ENCODE data around the gene HSD17B4.
"Not testable (repeated sequence)": the region's sequence is repeated elsewhere in the genome, so short reads cannot be mapped to it uniquely, and the experiment has no call there.

The HSD17B4 gene

DNA sequence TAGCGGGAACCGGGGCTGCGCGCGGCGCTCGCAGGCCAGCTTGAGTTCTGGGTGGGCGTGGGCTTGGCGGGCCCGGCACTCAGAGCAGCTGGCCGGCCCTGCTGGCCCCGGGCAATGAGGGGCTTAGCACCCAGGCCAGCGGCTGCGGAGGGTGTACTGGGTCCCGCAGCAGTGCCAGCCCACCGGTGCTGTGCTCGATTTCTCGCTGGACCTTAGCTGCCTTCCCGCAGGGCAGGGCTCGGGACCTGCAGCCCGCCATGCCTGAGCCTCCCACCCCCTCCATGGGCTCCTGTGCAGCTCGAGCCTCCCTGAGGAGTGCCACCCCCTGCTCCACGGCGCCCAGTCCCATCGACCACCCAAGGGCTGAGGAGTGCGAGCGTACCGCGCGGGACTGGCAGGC lies 64.8 kb downstream of the HSD17B4 start:
- not testable (repeated sequence) for H3K36me3 ChIP-seq (ENCODE audit: control insufficient read depth, insufficient read depth, low read length); H3K27me3 ChIP-seq (ENCODE audit: control insufficient read depth, insufficient read depth, low read length); H3K4me1 ChIP-seq (ENCODE audit: control insufficient read depth, insufficient read depth, low read length); H3K9me3 ChIP-seq (ENCODE audit: control insufficient read depth, low read length); H3K9ac ChIP-seq (ENCODE audit: low read length); H3K4me3 ChIP-seq (ENCODE audit: low read length)

DNA sequence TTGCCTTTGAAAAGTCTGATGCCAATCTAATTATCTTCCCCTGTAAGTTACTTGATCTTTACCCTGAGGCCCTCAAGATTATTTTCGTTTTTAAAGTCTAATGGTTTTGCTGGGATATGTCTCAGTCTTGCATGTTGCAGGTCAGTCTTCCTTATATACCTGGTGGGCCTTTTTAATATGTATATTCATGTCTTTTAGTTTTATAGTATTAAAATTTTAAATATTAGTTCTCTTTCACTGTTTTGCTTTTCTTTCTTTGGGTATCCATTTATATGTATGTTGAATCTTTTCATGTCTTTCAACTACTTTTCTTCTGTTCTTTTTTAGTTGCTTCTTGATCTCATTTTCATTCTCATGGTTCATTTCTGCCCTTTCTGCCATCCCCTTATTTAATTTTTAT lies 68.9 kb downstream of the HSD17B4 start:
- no peak overlapping the region for H3K9ac ChIP-seq (ENCODE audit: low read length)
- H3K36me3 ChIP-seq (ENCODE audit: control insufficient read depth, insufficient read depth, low read length) = no peaks in the 10 kb centered on the region
- no peaks in the 10 kb centered on the region for H3K9me3 ChIP-seq (ENCODE audit: control insufficient read depth, low read length)
- no peak overlapping the region for H3K4me3 ChIP-seq (ENCODE audit: low read length)
- H3K4me1 ChIP-seq (ENCODE audit: control insufficient read depth, insufficient read depth, low read length) = no peaks in the 10 kb centered on the region
- H3K27me3 ChIP-seq (ENCODE audit: control insufficient read depth, insufficient read depth, low read length) = no peaks in the 10 kb centered on the region

DNA sequence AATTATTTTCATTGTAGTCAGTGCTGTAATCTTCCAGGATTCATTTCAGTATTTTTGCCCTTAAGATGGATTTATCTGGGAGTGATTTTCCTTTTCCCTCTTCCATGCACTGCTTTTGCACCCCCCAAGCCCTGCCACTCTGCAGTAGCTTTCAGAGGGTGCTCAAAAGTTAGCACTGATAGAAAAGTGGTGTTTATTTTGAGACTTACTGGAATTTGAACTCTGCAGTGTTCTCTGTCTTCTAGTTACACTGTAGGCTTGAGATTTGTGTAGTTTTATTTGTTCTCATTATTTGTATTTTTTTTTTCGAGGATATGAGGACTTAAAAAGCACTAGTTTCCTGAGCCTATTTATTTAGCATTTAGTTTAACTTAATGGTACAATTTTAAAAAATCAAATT lies 70.5 kb downstream of the HSD17B4 start:
- Histone ChIP-seq H3K4me3 (ENCODE audit: low read length) (no peak overlapping the region), H3K9ac (ENCODE audit: low read length) (no peak overlapping the region), H3K36me3 (ENCODE audit: control insufficient read depth, insufficient read depth, low read length) (no peaks in the 10 kb centered on the region), H3K4me1 (ENCODE audit: control insufficient read depth, insufficient read depth, low read length) (no peaks in the 10 kb centered on the region), H3K27me3 (ENCODE audit: control insufficient read depth, insufficient read depth, low read length) (no peaks in the 10 kb centered on the region), H3K9me3 (ENCODE audit: control insufficient read depth, low read length) (no peaks in the 10 kb centered on the region)

DNA sequence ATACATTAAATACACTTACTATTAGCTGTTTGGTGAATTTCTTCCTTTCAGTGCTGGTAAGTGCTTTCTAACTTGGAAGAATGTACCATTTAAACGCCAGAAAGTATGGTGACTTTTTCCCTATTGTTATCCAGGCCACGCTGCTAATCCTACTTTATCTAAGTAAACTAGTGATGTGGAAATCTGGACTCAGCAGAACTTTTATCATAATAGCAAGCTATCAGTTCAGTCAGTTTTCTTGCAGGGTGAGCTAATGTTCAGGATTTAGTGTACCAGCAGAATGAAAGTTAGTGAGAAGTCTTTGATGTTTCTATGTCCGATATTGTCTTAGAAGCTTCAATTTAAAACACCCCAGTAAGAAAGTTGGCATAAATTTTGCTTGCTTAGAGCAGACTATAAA lies 72.2 kb downstream of the HSD17B4 start:
- Histone ChIP-seq H3K9me3 (ENCODE audit: control insufficient read depth, low read length) (no peaks in the 10 kb centered on the region), H3K4me1 (ENCODE audit: control insufficient read depth, insufficient read depth, low read length) (no peaks in the 10 kb centered on the region), H3K27me3 (ENCODE audit: control insufficient read depth, insufficient read depth, low read length) (no peaks in the 10 kb centered on the region), H3K9ac (ENCODE audit: low read length) (no peak overlapping the region), H3K36me3 (ENCODE audit: control insufficient read depth, insufficient read depth, low read length) (no peaks in the 10 kb centered on the region), H3K4me3 (ENCODE audit: low read length) (no peak overlapping the region)

DNA sequence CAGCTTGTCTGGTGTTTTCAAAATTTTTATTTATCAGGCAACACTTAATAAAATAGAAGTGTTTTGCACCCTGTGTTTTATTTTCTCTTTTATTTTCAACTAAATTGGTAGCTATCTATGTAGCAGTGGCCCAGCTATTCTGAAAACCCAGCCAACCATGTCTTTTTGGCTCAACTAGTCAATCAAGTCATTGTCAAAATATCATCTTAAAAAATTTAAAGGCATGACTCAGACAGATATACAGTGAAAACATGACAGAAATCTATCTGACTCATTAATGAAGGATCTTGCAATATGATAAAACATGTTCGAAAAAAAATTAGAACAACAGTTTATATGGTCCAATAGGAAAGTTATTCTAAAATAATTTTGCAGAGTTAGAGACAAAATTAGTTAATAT lies 75.1 kb downstream of the HSD17B4 start:
- Histone ChIP-seq H3K9me3 (ENCODE audit: control insufficient read depth, low read length) (no peaks in the 10 kb centered on the region), H3K36me3 (ENCODE audit: control insufficient read depth, insufficient read depth, low read length) (no peaks in the 10 kb centered on the region), H3K4me3 (ENCODE audit: low read length) (no peak overlapping the region), H3K9ac (ENCODE audit: low read length) (no peak overlapping the region), H3K4me1 (ENCODE audit: control insufficient read depth, insufficient read depth, low read length) (no peaks in the 10 kb centered on the region), H3K27me3 (ENCODE audit: control insufficient read depth, insufficient read depth, low read length) (no peaks in the 10 kb centered on the region)

DNA sequence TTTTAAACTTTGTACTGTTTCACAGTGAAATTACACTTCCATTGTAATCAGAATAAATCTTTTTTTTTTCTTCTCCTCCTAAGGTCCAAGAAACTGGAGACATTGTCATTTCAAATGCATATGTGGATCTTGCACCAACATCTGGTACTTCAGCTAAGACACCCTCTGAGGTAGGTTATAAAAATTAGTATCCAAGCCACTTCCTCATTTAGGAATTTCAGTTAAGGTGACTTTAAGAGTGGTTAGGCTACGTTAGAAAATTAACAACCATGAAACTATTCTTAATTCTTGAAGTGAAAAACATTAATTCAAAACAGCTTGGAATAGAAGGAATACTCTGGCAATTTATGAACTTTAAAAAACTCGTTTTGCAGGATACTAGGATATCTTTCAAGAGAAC lies 77.5 kb downstream of the HSD17B4 start:
- Histone ChIP-seq H3K36me3 (ENCODE audit: control insufficient read depth, insufficient read depth, low read length) (no peaks in the 10 kb centered on the region), H3K9ac (ENCODE audit: low read length) (no peak overlapping the region), H3K4me3 (ENCODE audit: low read length) (no peak overlapping the region), H3K9me3 (ENCODE audit: control insufficient read depth, low read length) (no peaks in the 10 kb centered on the region), H3K27me3 (ENCODE audit: control insufficient read depth, insufficient read depth, low read length) (no peaks in the 10 kb centered on the region), H3K4me1 (ENCODE audit: control insufficient read depth, insufficient read depth, low read length) (no peaks in the 10 kb centered on the region)

DNA sequence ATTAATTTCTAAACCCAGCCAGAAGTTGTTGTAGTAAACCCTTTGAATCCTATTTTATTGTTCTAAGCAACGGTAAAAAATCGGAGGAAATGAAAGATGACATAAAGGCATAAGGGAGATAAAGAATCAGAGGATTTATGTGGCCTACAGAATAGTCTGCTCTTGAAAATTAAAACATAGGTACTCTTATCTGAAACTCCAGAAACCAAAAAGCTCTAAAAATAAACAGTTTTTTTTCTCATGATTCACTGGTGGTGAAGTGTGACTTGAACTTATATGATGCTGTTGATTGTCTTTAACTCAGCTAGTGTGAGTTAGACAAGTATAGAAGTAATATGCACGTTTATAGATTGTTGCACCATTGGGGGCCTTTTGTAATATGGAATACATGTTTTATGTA lies 80.3 kb downstream of the HSD17B4 start:
- no peaks in the 10 kb centered on the region for H3K36me3 ChIP-seq (ENCODE audit: control insufficient read depth, insufficient read depth, low read length)
- H3K4me1 ChIP-seq (ENCODE audit: control insufficient read depth, insufficient read depth, low read length) = no peaks in the 10 kb centered on the region
- H3K27me3 ChIP-seq (ENCODE audit: control insufficient read depth, insufficient read depth, low read length) = no peaks in the 10 kb centered on the region
- H3K9ac ChIP-seq (ENCODE audit: low read length) = no peak overlapping the region
- H3K4me3 ChIP-seq (ENCODE audit: low read length) = no peak overlapping the region
- no peaks in the 10 kb centered on the region for H3K9me3 ChIP-seq (ENCODE audit: control insufficient read depth, low read length)

DNA sequence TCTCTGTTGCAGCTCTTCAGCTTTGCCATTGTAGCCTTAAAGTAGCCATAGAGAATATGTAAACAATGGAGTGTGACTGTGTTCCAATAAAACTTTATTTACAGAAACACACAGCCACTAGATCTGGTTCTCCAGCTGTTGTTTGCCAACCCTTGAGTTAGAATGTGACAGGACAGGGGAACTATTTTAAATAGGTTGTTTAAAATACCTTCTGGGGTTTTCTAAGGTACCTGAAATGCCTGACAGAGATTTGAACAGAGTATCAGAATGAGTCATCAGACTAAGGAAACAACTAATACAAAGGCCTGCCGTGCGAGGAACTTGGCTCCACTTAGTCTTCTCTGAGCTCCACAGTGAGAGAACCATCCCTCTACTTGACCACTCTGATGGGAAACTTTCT lies 85.4 kb downstream of the HSD17B4 start:
- no peaks in the 10 kb centered on the region for H3K27me3 ChIP-seq (ENCODE audit: control insufficient read depth, insufficient read depth, low read length)
- H3K36me3 ChIP-seq (ENCODE audit: control insufficient read depth, insufficient read depth, low read length) = peaks cover 4% of the 10 kb centered on the region
- no peak overlapping the region for H3K9ac ChIP-seq (ENCODE audit: low read length)
- H3K9me3 ChIP-seq (ENCODE audit: control insufficient read depth, low read length) = no peaks in the 10 kb centered on the region
- H3K4me1 ChIP-seq (ENCODE audit: control insufficient read depth, insufficient read depth, low read length) = peaks cover 4% of the 10 kb centered on the region
- H3K4me3 ChIP-seq (ENCODE audit: low read length) = no peak overlapping the region

DNA sequence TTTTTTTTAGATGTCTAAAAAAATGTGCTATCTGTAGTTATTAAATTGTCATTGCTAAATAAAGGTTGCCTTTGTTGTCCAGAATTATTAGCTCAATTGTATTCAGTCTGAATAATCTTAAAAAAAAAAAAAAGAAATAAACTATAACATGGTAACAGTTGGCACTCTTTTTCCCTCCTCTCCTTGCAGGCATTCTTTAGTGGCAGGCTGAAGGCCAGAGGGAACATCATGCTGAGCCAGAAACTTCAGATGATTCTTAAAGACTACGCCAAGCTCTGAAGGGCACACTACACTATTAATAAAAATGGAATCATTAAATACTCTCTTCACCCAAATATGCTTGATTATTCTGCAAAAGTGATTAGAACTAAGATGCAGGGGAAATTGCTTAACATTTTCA lies 89.4 kb downstream of the HSD17B4 start:
- H3K9ac ChIP-seq (ENCODE audit: low read length) = no peak overlapping the region
- no peaks in the 10 kb centered on the region for H3K9me3 ChIP-seq (ENCODE audit: control insufficient read depth, low read length)
- no peaks in the 10 kb centered on the region for H3K27me3 ChIP-seq (ENCODE audit: control insufficient read depth, insufficient read depth, low read length)
- peaks cover 5% of the 10 kb centered on the region for H3K36me3 ChIP-seq (ENCODE audit: control insufficient read depth, insufficient read depth, low read length)
- H3K4me3 ChIP-seq (ENCODE audit: low read length) = no peak overlapping the region
- peaks cover 4% of the 10 kb centered on the region for H3K4me1 ChIP-seq (ENCODE audit: control insufficient read depth, insufficient read depth, low read length)

DNA sequence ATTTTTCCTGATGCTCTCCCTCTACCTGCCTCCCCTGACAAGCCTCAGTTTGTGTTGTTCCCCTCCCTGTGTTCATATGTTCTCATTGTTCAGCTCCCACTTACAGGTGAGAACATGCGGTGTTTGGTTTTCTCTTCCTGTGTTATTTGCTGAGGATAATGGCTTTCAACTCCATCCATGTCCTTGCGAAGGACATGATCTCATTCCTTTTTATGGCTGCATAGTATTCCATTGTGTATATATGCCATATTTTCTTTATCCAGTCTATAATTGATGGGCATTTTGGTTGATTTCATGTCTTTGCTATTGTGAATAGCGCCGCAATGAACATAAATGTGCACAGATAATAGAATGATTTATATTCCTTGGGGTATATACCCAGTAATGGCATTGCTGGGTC lies 99.5 kb downstream of the HSD17B4 start:
- no peaks in the 10 kb centered on the region for H3K4me1 ChIP-seq (ENCODE audit: control insufficient read depth, insufficient read depth, low read length)
- no peaks in the 10 kb centered on the region for H3K36me3 ChIP-seq (ENCODE audit: control insufficient read depth, insufficient read depth, low read length)
- H3K27me3 ChIP-seq (ENCODE audit: control insufficient read depth, insufficient read depth, low read length) = no peaks in the 10 kb centered on the region
- H3K4me3 ChIP-seq (ENCODE audit: low read length) = no peak overlapping the region
- no peaks in the 10 kb centered on the region for H3K9me3 ChIP-seq (ENCODE audit: control insufficient read depth, low read length)
- H3K9ac ChIP-seq (ENCODE audit: low read length) = no peak overlapping the region

DNA sequence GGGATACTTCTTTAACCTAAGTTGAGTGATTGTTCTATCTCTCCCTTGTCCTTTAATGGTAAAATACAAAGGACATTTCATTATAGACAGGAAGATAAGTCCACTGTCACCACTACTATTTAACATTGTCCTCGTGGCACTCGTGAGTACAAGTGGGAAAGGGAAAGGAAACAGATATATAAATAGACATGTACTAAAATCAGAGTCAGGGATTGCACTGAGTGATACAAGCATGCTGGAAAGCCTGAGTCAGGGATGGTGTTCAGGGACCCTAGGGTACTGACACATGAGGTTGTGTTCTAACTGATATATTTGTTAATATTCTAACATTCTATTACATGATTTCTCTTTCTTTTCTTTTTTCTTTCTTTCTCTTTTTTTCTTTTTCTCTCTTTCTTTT lies 102.3 kb downstream of the HSD17B4 start:
- no peak overlapping the region for H3K9ac ChIP-seq (ENCODE audit: low read length)

DNA sequence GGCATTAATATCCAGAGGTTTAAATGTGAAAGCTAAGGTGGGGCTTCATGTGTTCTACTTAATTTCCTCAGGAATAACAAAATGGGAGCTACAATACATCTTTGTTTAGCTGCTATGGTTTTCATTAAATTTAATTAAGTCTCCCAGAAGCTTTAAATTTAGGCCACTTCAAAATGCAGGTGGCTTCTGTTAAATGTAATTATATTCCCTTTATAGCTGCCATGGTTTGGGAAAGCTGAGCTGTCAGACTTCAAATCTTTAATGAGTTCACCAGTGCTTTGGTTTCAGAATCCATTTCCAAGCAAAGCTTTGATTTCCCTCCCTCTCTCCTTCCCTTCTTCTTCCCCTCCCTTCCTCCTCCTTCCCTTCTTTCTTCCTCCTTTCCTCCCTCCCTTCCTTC lies 118.6 kb downstream of the HSD17B4 start:
- Histone ChIP-seq H3K4me1 (ENCODE audit: control insufficient read depth, insufficient read depth, low read length) (no peaks in the 10 kb centered on the region), H3K36me3 (ENCODE audit: control insufficient read depth, insufficient read depth, low read length) (no peaks in the 10 kb centered on the region), H3K9me3 (ENCODE audit: control insufficient read depth, low read length) (no peaks in the 10 kb centered on the region), H3K27me3 (ENCODE audit: control insufficient read depth, insufficient read depth, low read length) (no peaks in the 10 kb centered on the region), H3K9ac (ENCODE audit: low read length) (no peak overlapping the region), H3K4me3 (ENCODE audit: low read length) (no peak overlapping the region)

More for the DNA sequence above, 102.3 kb downstream of the HSD17B4 start:
- Histone ChIP-seq H3K4me3 (ENCODE audit: low read length) (no peak overlapping the region), H3K4me1 (ENCODE audit: control insufficient read depth, insufficient read depth, low read length) (no peaks in the 10 kb centered on the region), H3K27me3 (ENCODE audit: control insufficient read depth, insufficient read depth, low read length) (no peaks in the 10 kb centered on the region), H3K36me3 (ENCODE audit: control insufficient read depth, insufficient read depth, low read length) (no peaks in the 10 kb centered on the region), H3K9me3 (ENCODE audit: control insufficient read depth, low read length) (no peaks in the 10 kb centered on the region)

DNA sequence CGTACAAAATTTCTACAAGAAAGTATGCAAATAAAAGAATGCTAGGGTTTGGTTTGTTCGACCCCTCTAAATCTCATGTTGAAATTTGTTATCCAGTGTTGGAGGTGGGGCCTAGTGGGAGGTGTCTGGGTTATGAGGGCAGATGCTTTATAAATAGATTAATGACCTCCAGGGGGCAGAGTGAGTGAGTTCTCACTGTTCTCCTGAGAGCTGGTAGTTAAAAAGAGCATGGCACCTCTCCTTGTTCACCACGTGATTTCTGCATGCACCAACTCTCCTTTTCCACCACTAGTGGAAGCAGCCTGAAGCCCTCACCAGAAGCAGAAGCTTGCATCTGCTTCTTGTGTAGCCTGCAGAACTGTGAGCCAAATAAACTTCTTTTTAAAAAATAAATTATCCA lies 126.6 kb downstream of the HSD17B4 start:
- Histone ChIP-seq H3K27me3 (ENCODE audit: control insufficient read depth, insufficient read depth, low read length) (peaks cover 10% of the 10 kb centered on the region), H3K4me3 (ENCODE audit: low read length) (no peak overlapping the region), H3K9me3 (ENCODE audit: control insufficient read depth, low read length) (no peaks in the 10 kb centered on the region), H3K36me3 (ENCODE audit: control insufficient read depth, insufficient read depth, low read length) (no peaks in the 10 kb centered on the region), H3K9ac (ENCODE audit: low read length) (no peak overlapping the region), H3K4me1 (ENCODE audit: control insufficient read depth, insufficient read depth, low read length) (no peaks in the 10 kb centered on the region)

All from mucosa of stomach (tissue), 1 donor.